Spleen (tissue), 11 donors: Measurements from ENCODE around the gene KCNJ5. TPM values are rescaled to one million over a fixed set of nuclear protein-coding genes. Genes with fewer than 3 reads are reported as not detected.

Experiments used
- DNase-seq: peaks from one replicate; pipeline ENCODE4 v3.0.0-alpha.2; 2020
- H3K27ac ChIP-seq, 8 donors: fragments of 200-600 bp; sonication (generic) in 7 of 8; 1 replicate in 4 of 8; 2 replicates in 4 of 8; pipeline versions ENCODE4 v1.5.0 to v1.8.0; 2016 to 2021; ENCODE audit warnings: inconsistent platforms in 4 of 8, mild to moderate bottlenecking in 4 of 8, moderate library complexity in 1 of 8
- H3K27me3 ChIP-seq, 7 donors: fragments of 200-600 bp; sonication (generic) in 6 of 7; replicated peaks in 1 of 7; 1 replicate in 4 of 7; 2 replicates in 3 of 7; pipeline versions ENCODE4 v1.5.0 to v1.8.0; 2016 to 2021; ENCODE audit warnings: inconsistent platforms in 3 of 7, mild to moderate bottlenecking in 1 of 7
- H3K36me3 ChIP-seq, 6 donors: fragments of 200-600 bp; sonication (generic) in 5 of 6; 1 replicate in 4 of 6; 2 replicates in 2 of 6; pipeline versions ENCODE4 v1.5.0 to v1.8.0; 2016 to 2021; ENCODE audit warnings: inconsistent platforms in 2 of 6
- H3K4me1 ChIP-seq, 6 donors: fragments of 200-600 bp; sonication (generic) in 5 of 6; 1 replicate in 3 of 6; 2 replicates in 3 of 6; pipeline versions ENCODE4 v1.5.0 to v1.8.0; 2016 to 2021; ENCODE audit warnings: inconsistent platforms in 3 of 6
- H3K4me3 ChIP-seq, 8 donors: fragments of 200-600 bp; sonication (generic) in 7 of 8; 1 replicate in 4 of 8; 2 replicates in 4 of 8; pipeline versions ENCODE4 v1.5.0 to v1.8.0; 2016 to 2021; ENCODE audit warnings: inconsistent platforms in 4 of 8, mild to moderate bottlenecking in 4 of 8, moderate library complexity in 2 of 8
- H3K9me3 ChIP-seq, 8 donors: fragments of 200-600 bp; sonication (generic) in 7 of 8; 1 replicate in 4 of 8; 2 replicates in 4 of 8; pipeline versions ENCODE4 v1.5.0 to v1.8.0; 2016 to 2021; ENCODE audit warnings: inconsistent platforms in 4 of 8
- POLR2A ChIP-seq, 3 donors: fragments of 450-650 bp; IDR thresholded peaks; one replicate each; pipeline ENCODE4 v1.5.1; 2017; ENCODE audit warnings: antibody characterized with exemption in 3 of 3, mild to moderate bottlenecking in 1 of 3
- POLR2AphosphoS5 ChIP-seq, 3 donors: sonication (generic); formaldehyde crosslinking; IDR thresholded peaks; one replicate each; pipeline ENCODE4 v1.5.1; 2017; ENCODE audit warnings: antibody characterized with exemption in 3 of 3
- WGBS, 5 donors: extraction: QIAGEN DNeasy Blood & Tissue Kit in 3 of 5; methylation state at CpG; one replicate each; pipeline versions ENCODE4 v1.1.5 to v1.1.7; 2013 to 2018; 5-methylcytosine and 5-hydroxymethylcytosine counted together
- intact Hi-C: fragments of 100-400 bp; cut with DNase I; formaldehyde crosslinking; loops from one replicate; pipeline ENCODE4 v1.15.0; 2023; ENCODE audit warnings: low total_unique reads
- polyA plus RNA-seq, 3 donors: library from polyadenylated mRNA; stranded (reverse); fragments of 200-250 nt; gene quantifications; one replicate each; pipeline ENCODE4 v1.2.1, GENCODE V29; 2013
- total RNA-seq, 7 donors: library from RNA; depleted of rRNA in 3 of 7; stranded (reverse); fragments of >200 nt in 3 of 7; fragmentation: NEBNext Ultra II Directional in 4 of 7; extraction: Animal tissue kit (Norgen Biotek cat#: 25700) in 4 of 7; gene quantifications; one replicate each; pipeline versions ENCODE4 v1.1.0 to v1.2.1, GENCODE V29; 2016 to 2021
- TF ChIP-seq, protein P1 (sequence below), 11 experiments: fragments of 200-600 bp in 7 of 11; fragments of 450-650 bp in 4 of 11; sonication (generic) in 4 of 11; IDR thresholded peaks in 8 of 11; conservative IDR thresholded peaks in 3 of 11; 1 replicate in 7 of 11; 2 replicates in 4 of 11; pipeline versions ENCODE4 v1.4.0 to v1.8.0; 2016 to 2021; ENCODE audit warnings: antibody characterized with exemption in 11 of 11, inconsistent platforms in 4 of 11, mild to moderate bottlenecking in 1 of 11
- donor health status: healthy with polysubstance abuse.
- donor health status: DM: no; HTN: no; CAD: no; lungs with moderate emphysema.
- donor health status: DM: no; HTN: no; CAD: no.
- donor health status: Bipolar disorder and iron deficiency.
- donor health status: healthy.
- donor health status: DM: no; HTN: no; CAD: no.
- donor health status: DM: yes; HTN: yes; CAD: no.

The KCNJ5 gene
- total and polyA plus RNA-seq, 10 donors: 0.42 to 45.4 (median 12.0) TPM

DNA sequence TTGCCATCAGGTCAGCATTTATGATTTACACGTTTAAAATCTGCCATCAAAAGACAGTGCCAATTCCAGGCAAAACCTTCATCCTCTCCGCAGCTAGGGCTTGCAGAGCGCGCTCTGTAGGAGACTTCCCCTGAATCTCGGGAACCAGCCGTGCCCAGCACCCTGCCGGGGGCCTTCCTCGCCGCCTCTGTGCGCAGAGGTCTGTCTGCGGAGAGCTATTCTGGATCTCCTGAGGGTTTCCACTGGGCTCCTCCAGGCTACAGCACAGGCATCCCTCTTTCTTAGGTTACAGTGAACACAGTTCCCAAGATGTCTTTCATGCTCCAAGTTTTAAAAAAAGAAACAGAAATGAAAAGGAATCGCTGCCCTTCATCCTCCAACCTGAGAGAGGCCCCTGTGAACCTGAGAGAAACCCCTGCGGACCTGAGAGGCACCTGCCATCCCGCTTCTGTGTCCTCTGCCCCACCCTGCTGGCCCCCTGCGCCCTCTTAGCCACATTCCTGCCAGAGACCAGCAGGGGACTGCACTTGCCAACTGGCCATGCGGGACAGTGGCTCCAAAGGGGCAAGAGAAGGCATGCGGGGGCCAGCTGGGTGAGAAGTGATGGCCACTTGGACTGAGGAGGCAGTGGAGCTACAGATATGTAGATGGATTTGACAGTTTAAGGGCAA, 35.4 kb downstream of the KCNJ5 start:
- Histone ChIP-seq H3K4me1 (peaks cover 0 to 19% (median 0%) of the 10 kb centered on the region in 6 donors), H3K9me3 (no peaks in the 10 kb centered on the region), H3K36me3 (no peaks in the 10 kb centered on the region), H3K27me3 (no peaks in the 10 kb centered on the region), H3K4me3 (no peak overlapping the region), H3K27ac (no peak overlapping the region)
- intact Hi-C loops: no loop called here
- 87 to 92% (median 89%) methylated on average over 17 of the region's 17 CpGs for WGBS, 5 donors
- DNase-seq: peak; percentile 62
- no peak for TF ChIP-seq POLR2A (IDR thresholded peaks at IDR 0.05)
- TF ChIP-seq POLR2AphosphoS5 (IDR thresholded peaks at IDR 0.05): no peak
- TF ChIP-seq, protein P1, sequence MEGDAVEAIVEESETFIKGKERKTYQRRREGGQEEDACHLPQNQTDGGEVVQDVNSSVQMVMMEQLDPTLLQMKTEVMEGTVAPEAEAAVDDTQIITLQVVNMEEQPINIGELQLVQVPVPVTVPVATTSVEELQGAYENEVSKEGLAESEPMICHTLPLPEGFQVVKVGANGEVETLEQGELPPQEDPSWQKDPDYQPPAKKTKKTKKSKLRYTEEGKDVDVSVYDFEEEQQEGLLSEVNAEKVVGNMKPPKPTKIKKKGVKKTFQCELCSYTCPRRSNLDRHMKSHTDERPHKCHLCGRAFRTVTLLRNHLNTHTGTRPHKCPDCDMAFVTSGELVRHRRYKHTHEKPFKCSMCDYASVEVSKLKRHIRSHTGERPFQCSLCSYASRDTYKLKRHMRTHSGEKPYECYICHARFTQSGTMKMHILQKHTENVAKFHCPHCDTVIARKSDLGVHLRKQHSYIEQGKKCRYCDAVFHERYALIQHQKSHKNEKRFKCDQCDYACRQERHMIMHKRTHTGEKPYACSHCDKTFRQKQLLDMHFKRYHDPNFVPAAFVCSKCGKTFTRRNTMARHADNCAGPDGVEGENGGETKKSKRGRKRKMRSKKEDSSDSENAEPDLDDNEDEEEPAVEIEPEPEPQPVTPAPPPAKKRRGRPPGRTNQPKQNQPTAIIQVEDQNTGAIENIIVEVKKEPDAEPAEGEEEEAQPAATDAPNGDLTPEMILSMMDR (IDR thresholded peaks at IDR 0.05 in 8 of 11, conservative IDR thresholded peaks at IDR 0.05 in 3 of 11): no peak

DNA sequence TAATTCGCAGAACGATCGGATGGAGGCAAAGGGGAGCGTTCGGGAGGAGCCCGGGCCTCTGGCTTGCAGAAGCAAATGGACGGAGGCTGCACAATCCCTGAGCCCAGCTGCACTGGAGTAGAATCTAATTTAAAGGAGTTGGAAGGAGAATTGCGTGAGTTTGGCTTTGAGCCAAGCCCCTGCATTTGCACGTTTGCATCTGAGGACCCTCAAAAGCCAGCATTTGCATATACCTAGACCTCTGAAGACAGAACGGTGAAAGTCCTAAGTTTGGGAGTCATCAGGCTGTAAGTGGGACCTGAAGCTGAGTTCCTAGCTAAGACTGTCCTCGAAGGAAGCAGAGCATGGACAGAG, 35.9 kb downstream of the KCNJ5 start:
- TF ChIP-seq POLR2AphosphoS5 (IDR thresholded peaks at IDR 0.05) (no peak), POLR2A (IDR thresholded peaks at IDR 0.05) (no peak)
- TF ChIP-seq, protein P1 (IDR thresholded peaks at IDR 0.05 in 8 of 11, conservative IDR thresholded peaks at IDR 0.05 in 3 of 11): no peak
- Histone ChIP-seq H3K27ac (no peak overlapping the region), H3K27me3 (no peaks in the 10 kb centered on the region), H3K9me3 (no peaks in the 10 kb centered on the region), H3K4me1 (peaks cover 0 to 19% (median 0%) of the 10 kb centered on the region in 6 donors), H3K4me3 (no peak overlapping the region), H3K36me3 (no peaks in the 10 kb centered on the region)
- DNase-seq: no peak
- intact Hi-C loops: no loop called here
- WGBS, 5 donors: 78 to 82% (median 80%) methylated on average over 11 of the region's 11 CpGs

DNA sequence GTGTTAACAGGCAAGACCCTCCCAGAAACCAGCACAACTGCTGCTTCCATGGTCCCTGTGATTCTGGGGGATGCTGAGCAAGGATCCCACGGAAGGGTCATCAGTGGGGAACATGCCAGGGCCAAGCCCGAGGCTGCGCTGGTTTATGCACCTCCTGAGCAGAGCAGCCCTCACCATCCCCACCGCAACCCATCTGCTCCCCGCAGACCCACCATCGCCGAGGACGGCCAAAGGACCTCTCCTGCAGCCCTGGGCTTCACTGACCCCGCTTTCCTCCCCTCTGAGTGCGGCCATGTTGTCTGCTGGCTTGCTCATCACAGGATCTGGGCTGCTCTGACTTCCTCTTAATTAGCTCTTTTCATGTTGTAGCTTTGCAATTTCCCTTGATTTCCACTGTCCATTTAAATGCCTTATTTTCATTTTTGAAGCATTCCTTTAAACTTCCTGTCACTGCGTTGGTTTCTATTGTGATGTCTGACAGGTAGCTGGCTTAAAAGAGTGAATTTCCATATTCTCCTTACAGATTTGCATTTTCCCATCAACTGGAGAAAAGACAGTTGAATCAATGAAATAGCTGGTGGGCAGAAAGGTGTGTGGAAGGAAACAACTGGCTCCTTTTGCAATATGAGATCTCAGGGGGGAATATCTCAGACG, 36.7 kb downstream of the KCNJ5 start:
- peak; percentile 74 for DNase-seq
- H3K27ac ChIP-seq: no peak overlapping the region
- peak overlapping the region in 1 of 8 donors; percentile 35 for H3K4me3 ChIP-seq
- H3K36me3 ChIP-seq: no peaks in the 10 kb centered on the region
- no peaks in the 10 kb centered on the region for H3K9me3 ChIP-seq
- no peak for TF ChIP-seq POLR2AphosphoS5 (IDR thresholded peaks at IDR 0.05)
- no peak for TF ChIP-seq POLR2A (IDR thresholded peaks at IDR 0.05)
- TF ChIP-seq, protein P1 (IDR thresholded peaks at IDR 0.05 in 8 of 11, conservative IDR thresholded peaks at IDR 0.05 in 3 of 11): no peak
- no peaks in the 10 kb centered on the region for H3K27me3 ChIP-seq
- peaks cover 0 to 19% (median 0%) of the 10 kb centered on the region in 6 donors for H3K4me1 ChIP-seq
- intact Hi-C loops: no loop called here
- WGBS, 5 donors: 83 to 87% (median 84%) methylated on average over 12 of the region's 12 CpGs

DNA sequence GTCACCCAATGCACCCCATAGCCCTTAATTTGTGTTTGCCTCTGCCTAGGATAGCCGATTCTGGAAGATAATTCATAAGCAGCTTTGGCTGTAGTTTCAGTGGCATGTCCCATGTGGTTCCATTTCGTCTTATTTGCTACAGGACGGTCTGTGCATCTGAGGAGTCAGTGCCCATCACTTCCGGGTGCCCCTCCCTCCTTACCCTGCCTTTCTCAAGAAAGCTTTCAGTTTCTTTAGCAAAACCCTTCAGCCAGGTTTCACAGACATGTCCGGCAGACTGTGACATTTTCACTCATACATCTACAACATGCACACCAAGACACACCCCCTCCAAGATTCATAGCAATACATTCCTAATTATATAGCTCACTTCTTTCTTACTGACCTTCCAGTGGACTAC, 37.2 kb downstream of the KCNJ5 start:
- peaks cover 0 to 19% (median 0%) of the 10 kb centered on the region in 6 donors for H3K4me1 ChIP-seq
- peak overlapping the region in 1 of 8 donors; percentile 35 for H3K4me3 ChIP-seq
- H3K9me3 ChIP-seq: no peaks in the 10 kb centered on the region
- DNase-seq: peak; percentile 77
- no peaks in the 10 kb centered on the region for H3K27me3 ChIP-seq
- no peak overlapping the region for H3K27ac ChIP-seq
- intact Hi-C loops: no loop called here
- no peaks in the 10 kb centered on the region for H3K36me3 ChIP-seq
- TF ChIP-seq, protein P1 (IDR thresholded peaks at IDR 0.05 in 8 of 11, conservative IDR thresholded peaks at IDR 0.05 in 3 of 11): no peak
- TF ChIP-seq POLR2AphosphoS5 (IDR thresholded peaks at IDR 0.05) (no peak), POLR2A (IDR thresholded peaks at IDR 0.05) (no peak)
- 52 to 72% (median 65%) methylated on average over 5 of the region's 5 CpGs for WGBS, 5 donors
